NCI-H1436 treated with DMSO at 0.1 percent for 48 hours (cell line): ENCODE results near the gene RAB14.

Experiments used
- DNase-seq: peaks from one replicate; lab custom pipeline; 2025; lab: John Stamatoyannopoulos, UW

The RAB14 gene

GRCh38 chr9:121201738-121202533 is at the start of gene RAB14:
RAB14 (minus strand) TSS chr9:121201869; CDS start chr9:121193412, 8,457 bp downstream.
- peak; percentile 92 for DNase-seq

- DNase-seq, result no peak
Measured at GRCh38 chr9:121249563-121249962, 47.9 kb upstream of the RAB14 start.

- no peak for DNase-seq
Measured at GRCh38 chr9:121246821-121247561, 45.3 kb upstream of the RAB14 start.

GRCh38 chr9:121242959-121243346 is 41.3 kb upstream of the RAB14 start:
- no peak for DNase-seq

GRCh38 chr9:121242219-121242958 is 40.7 kb upstream of the RAB14 start:
- no peak for DNase-seq

- no peak for DNase-seq
Measured at GRCh38 chr9:121240472-121241135, 38.9 kb upstream of the RAB14 start.

GRCh38 chr9:121239851-121240250 is 38.2 kb upstream of the RAB14 start:
- DNase-seq, result no peak

GRCh38 chr9:121239071-121239470 is 37.4 kb upstream of the RAB14 start:
- DNase-seq, result no peak

GRCh38 chr9:121237916-121238315 is 36.2 kb upstream of the RAB14 start:
- no peak for DNase-seq

GRCh38 chr9:121235512-121235911 is 33.8 kb upstream of the RAB14 start:
- DNase-seq, result no peak

- no peak for DNase-seq
Measured at GRCh38 chr9:121234832-121235161, 33.1 kb upstream of the RAB14 start.

- DNase-seq, result no peak
Measured at GRCh38 chr9:121233906-121234831, 32.5 kb upstream of the RAB14 start.

GRCh38 chr9:121232251-121232650 is 30.6 kb upstream of the RAB14 start:
- DNase-seq, result no peak

GRCh38 chr9:121230256-121230655 is 28.6 kb upstream of the RAB14 start:
- no peak for DNase-seq

GRCh38 chr9:121227862-121228261 is 26.2 kb upstream of the RAB14 start:
- DNase-seq, result no peak

- DNase-seq, result no peak
Measured at GRCh38 chr9:121226175-121226574, 24.5 kb upstream of the RAB14 start.

GRCh38 chr9:121225240-121225639 is 23.6 kb upstream of the RAB14 start:
- DNase-seq, result no peak

- DNase-seq, result no peak
Measured at GRCh38 chr9:121222524-121223171, 21.0 kb upstream of the RAB14 start.

GRCh38 chr9:121221664-121222055 is 20.0 kb upstream of the RAB14 start:
- DNase-seq, result no peak

GRCh38 chr9:121220996-121221663 is 19.5 kb upstream of the RAB14 start:
- no peak for DNase-seq
